Prostate gland (tissue), 2 donors: ENCODE data around the gene HTR6.

Experiments used
- CTCF ChIP-seq, 4 experiments: fragments of 200-600 bp in 2 of 4; fragments of 450-650 bp in 2 of 4; sonication (generic) in 2 of 4; IDR thresholded peaks; 1 replicate in 3 of 4; 2 replicates in 1 of 4; pipeline ENCODE4 v1.5.1; 2016 to 2019; ENCODE audit warnings: antibody characterized with exemption in 4 of 4, mild to moderate bottlenecking in 2 of 4, moderate library complexity in 2 of 4
- POLR2A ChIP-seq: fragments of 450-650 bp; IDR thresholded peaks from one replicate; pipeline ENCODE4 v1.6.1; 2016; ENCODE audit warnings: antibody characterized with exemption, mild to moderate bottlenecking
- POLR2AphosphoS5 ChIP-seq: sonication (generic); formaldehyde crosslinking; IDR thresholded peaks from one replicate; pipeline ENCODE4 v1.6.1; 2017; ENCODE audit warnings: antibody characterized with exemption

GRCh38 chr1:19618428-19618827, 46.2 kb upstream of the HTR6 start:
- TF ChIP-seq POLR2A (no peak), CTCF (IDR thresholded peaks at IDR 0.05) (no peak), POLR2AphosphoS5 (no peak)
